ENCODE measurements around the gene UVRAG. TPM values are rescaled to one million over a fixed set of nuclear protein-coding genes. Genes with fewer than 3 reads are reported as not detected.

UVRAG gene
- total and polyA plus RNA-seq, 2 of the 13 experiments (the other 11 are each of a cell fraction or from before 2014, with no cell fraction given), result 9.7 to 17.3 TPM

- no peak overlapping the region for H2AFZ ChIP-seq (ENCODE audit: low read length)
- POLR2A ChIA-PET, result no interaction called here
- H3K9ac ChIP-seq (ENCODE audit: insufficient read depth, low read depth, low read length), result no peak overlapping the region
- no peaks in the 10 kb centered on the region for H3K4me1 ChIP-seq (ENCODE audit: insufficient read depth, low read length)
- FAIRE-seq (no peak), DNase-seq (ENCODE audit: low spot score) (no peak), ATAC-seq (no peak)
- no peaks in the 10 kb centered on the region for H4K20me1 ChIP-seq (ENCODE audit: insufficient read depth, low read length)
- in situ Hi-C loops (cut with HindIII; ENCODE audit: extremely low pct_ligation_motif_present, low pct_unique_long_range_greater_than_20kb) (no loop called here), intact Hi-C loops (cut with micrococcal nuclease; ENCODE audit: unreplicated experiment) (no loop called here)
- H3K4me3 ChIP-seq (replicated peaks in 1 of 3; ENCODE audit: insufficient read depth in 1 of 3, low read depth in 2 of 3, low read length in 3 of 3), result no peak overlapping the region
- no peak overlapping the region for H3K27ac ChIP-seq (ENCODE audit: extremely low read length, insufficient read depth, low read length)
- no peaks in the 10 kb centered on the region for H3K9me3 ChIP-seq (ENCODE audit: low read length)
- no peaks in the 10 kb centered on the region for H3K36me3 ChIP-seq (replicated peaks in 1 of 2; ENCODE audit: control insufficient read depth in 1 of 2, insufficient read depth in 2 of 2, low read length in 2 of 2)
- no peak overlapping the region for H3K4me2 ChIP-seq (ENCODE audit: low read depth, low read length)
- no peaks in the 10 kb centered on the region for H3K79me2 ChIP-seq (ENCODE audit: insufficient read depth, low read length)
- no peaks in the 10 kb centered on the region; a peak in 1 of 5 replicates for H3K27me3 ChIP-seq (ENCODE audit: control insufficient read depth in 1 of 2, insufficient read depth in 2 of 2, low read length in 2 of 2)
- TF ChIP-seq HMG20B (CRISPR knock-in tag; conservative IDR thresholded peaks at IDR 0.05) (no peak), MAFK (conservative IDR thresholded peaks at IDR 0.05 in 1 of 2, IDR thresholded peaks at IDR 0.05 in 1 of 2; ENCODE audit: low read length in 2 of 2) (peak; percentile 91 to 94), REXO4 (CRISPR knock-in tag; IDR thresholded peaks at IDR 0.05; ENCODE audit: borderline replicate concordance) (no peak), HINFP (CRISPR knock-in tag; IDR thresholded peaks at IDR 0.05; ENCODE audit: low read depth) (no peak), MAFF (IDR thresholded peaks at IDR 0.05; ENCODE audit: low read depth, low read length) (peak; percentile 92), RNF2 (conservative IDR thresholded peaks at IDR 0.05; ENCODE audit: low read depth) (no peak), TBP (CRISPR knock-in tag; IDR thresholded peaks at IDR 0.05) (no peak), HNF1B (CRISPR knock-in tag; IDR thresholded peaks at IDR 0.05) (no peak), ZBTB1 (CRISPR knock-in tag; IDR thresholded peaks at IDR 0.05; ENCODE audit: borderline replicate concordance) (no peak), NCOA5 (CRISPR knock-in tag; IDR thresholded peaks at IDR 0.05) (no peak), ZGPAT (CRISPR knock-in tag; IDR thresholded peaks at IDR 0.05) (no peak)
- CTCF ChIA-PET (ENCODE audit: low intra/inter-chr PET ratio, low total read pairs), result no interaction called here
- BruUV-seq (replicated peaks), result no TSS peak
These were observed 119.8 kb downstream of the UVRAG start for GRCh38 chr11:75934851-75935250.

Measured in HepG2 (cell line).